T-cell (primary cell): ENCODE data around the gene PBX4. TPM values are rescaled to one million over a fixed set of nuclear protein-coding genes. Genes with fewer than 3 reads are reported as not detected.
A peak's percentile ranks its signal among the peaks of the same experiment; 100 is the strongest.

ENCODE experiments used
- ATAC-seq, 4 experiments: fragments of 200-7000 bp in 3 of 4; fragments of 150-1000 bp in 1 of 4; cut with Tn5 transposase; replicated peaks in 1 of 4; 1 replicate in 3 of 4; 2 replicates in 1 of 4; pipeline ENCODE4 v1.10.0; 2021; ENCODE audit warnings: moderate library complexity in 3 of 4, mild to moderate bottlenecking in 2 of 4, moderate number of reproducible peaks in 1 of 4
- CTCF ChIA-PET, 2 donors: fragments of 300-600 bp; sonication (Branson Sonifier 250); formaldehyde crosslinking; loops; one replicate each; lab custom pipeline; 2022; ENCODE audit warnings: antibody characterized with exemption in 2 of 2; lab: Charles Lee
- POLR2A ChIA-PET, 2 donors: fragments of 300-600 bp; sonication (Branson Sonifier 250); formaldehyde crosslinking; loops; one replicate each; lab custom pipeline; 2022; ENCODE audit warnings: antibody characterized with exemption in 2 of 2; lab: Charles Lee
- DNase-seq, 35 experiments: peaks; one replicate each; pipeline versions ENCODE4 v3.0.0 to v3.0.0-alpha.2; 2013 to 2023
- H3K27ac ChIP-seq: one replicate; pipeline ENCODE4 v1.5.1; 2013; ENCODE audit warnings: low read length
- H3K27me3 ChIP-seq, 2 experiments: replicated peaks in 1 of 2; 1 replicate in 1 of 2; 2 replicates in 1 of 2; pipeline versions ENCODE4 v1.6.1 to v1.7.0; 2013; ENCODE audit warnings: low read length in 1 of 2, mixed read lengths in 1 of 2; ENCODE audit not compliant: control insufficient read depth in 2 of 2, insufficient read depth in 2 of 2; ENCODE audit errors: extremely low read depth in 1 of 2
- H3K36me3 ChIP-seq, 2 donors: 1 replicate in 1 of 2; 2 replicates in 1 of 2; pipeline versions ENCODE4 v1.6.1 to v1.7.0; 2013; ENCODE audit warnings: low read length in 1 of 2; ENCODE audit not compliant: control insufficient read depth in 2 of 2, insufficient read depth in 1 of 2; ENCODE audit errors: extremely low read depth in 1 of 2
- H3K4me1 ChIP-seq, 2 experiments: 1 replicate in 1 of 2; 2 replicates in 1 of 2; pipeline versions ENCODE4 v1.6.1 to v1.7.0; 2013; ENCODE audit warnings: low read length in 2 of 2, mixed read lengths in 1 of 2; ENCODE audit not compliant: insufficient read depth in 2 of 2, control insufficient read depth in 1 of 2; ENCODE audit errors: extremely low read depth in 1 of 2
- H3K4me3 ChIP-seq, 2 donors: 1 replicate in 1 of 2; 2 replicates in 1 of 2; pipeline versions ENCODE4 v1.5.1 to v1.7.0; 2013; ENCODE audit warnings: mild to moderate bottlenecking in 2 of 2, low read length in 1 of 2, moderate library complexity in 1 of 2; ENCODE audit not compliant: control insufficient read depth in 1 of 2; ENCODE audit errors: extremely low read depth in 1 of 2
- H3K9me3 ChIP-seq: 2 replicates; pipeline ENCODE4 v1.7.0; 2013
- H3K27ac Mint-ChIP-seq, 2 donors: one replicate each; pipeline ENCODE4 v1.8.0; 2020 to 2021; ENCODE audit warnings: mild to moderate bottlenecking in 2 of 2, mixed read lengths in 2 of 2
- H3K27me3 Mint-ChIP-seq, 2 donors: one replicate each; pipeline ENCODE4 v1.8.0; 2021 to 2022; ENCODE audit warnings: mixed read lengths in 2 of 2
- H3K36me3 Mint-ChIP-seq: one replicate; pipeline ENCODE4 v1.8.0; 2021; ENCODE audit warnings: mixed read lengths
- H3K4me1 Mint-ChIP-seq, 3 donors: one replicate each; pipeline ENCODE4 v1.8.0; 2020 to 2022; ENCODE audit warnings: mixed read lengths in 3 of 3, mild to moderate bottlenecking in 1 of 3
- H3K4me3 Mint-ChIP-seq, 3 donors: one replicate each; pipeline ENCODE4 v1.8.0; 2020 to 2022; ENCODE audit warnings: mild to moderate bottlenecking in 3 of 3, mixed read lengths in 3 of 3, moderate library complexity in 3 of 3
- H3K9me3 Mint-ChIP-seq, 3 donors: one replicate each; pipeline ENCODE4 v1.8.0; 2020 to 2022; ENCODE audit warnings: mixed read lengths in 3 of 3
- WGBS: methylation state at CpG from one replicate; pipeline ENCODE4 v1.1.5; 2013; ENCODE audit warnings: missing lambda C conversion rate; ENCODE audit not compliant: insufficient coverage; 5-methylcytosine and 5-hydroxymethylcytosine counted together
- total RNA-seq, 35 experiments: library from RNA in 6 of 35; stranded (reverse) in 6 of 35; fragments of 120-200 nt in 1 of 35; gene quantifications; one replicate each; pipeline versions ENCODE4 v1.2.1 to v1.2.4 and lab custom pipeline; 2013 to 2026

Gene PBX4
- total RNA-seq, 5 donors from 2014 or later (not counting 1 experiment from before 2014, with no cell fraction given): 40.9 to 48.3 (median 42.7) TPM

- H3K36me3 Mint-ChIP-seq: peaks cover 23% of the 10 kb centered on the region
- no peak overlapping the region for H3K4me3 ChIP-seq
- CTCF ChIA-PET: no interaction called here
Measured at GRCh38 chr19:19661675-19662251, 43.3 kb upstream of the PBX4 start.

GRCh38 chr19:19661141-19661674, 42.7 kb upstream of the PBX4 start:
- no peak overlapping the region for H3K4me3 ChIP-seq

More at GRCh38 chr19:19661675-19662251, 43.3 kb upstream of the PBX4 start:
- no peaks in the 10 kb centered on the region for H3K27me3 Mint-ChIP-seq
- H3K27ac Mint-ChIP-seq: peak overlapping the region; percentile 89 to 94
- H3K4me1 Mint-ChIP-seq: peaks cover 23 to 39% (median 32%) of the 10 kb centered on the region in 3 donors
- no peaks in the 10 kb centered on the region for H3K9me3 Mint-ChIP-seq
- Histone ChIP-seq H3K27ac (peak overlapping the region; percentile 66), H3K36me3 (peaks cover 19 to 40% of the 10 kb centered on the region in 2 donors), H3K27me3 (no peaks in the 10 kb centered on the region), H3K9me3 (no peaks in the 10 kb centered on the region), H3K4me1 (peaks cover 14 to 49% of the 10 kb centered on the region in 2 experiments)
- peak in 21 of 35 experiments; percentile 5 to 65 (median 28) for DNase-seq
- POLR2A ChIA-PET: interaction anchor here in 1 of 2 donors (0.5 kb wide), 1 partner anchor 23 kb away, joined by 4 read pairs; no protein-coding TSS in a partner anchor
- H3K4me3 Mint-ChIP-seq: peak overlapping the region; percentile 78 to 92 (median 88)
- no peak for ATAC-seq
- 64% methylated on average over 6 of the region's 18 CpGs for WGBS

GRCh38 chr19:19659646-19660245, 41.3 kb upstream of the PBX4 start:
- no peak overlapping the region for H3K4me3 ChIP-seq
- DNase-seq: no peak

More at GRCh38 chr19:19661141-19661674, 42.7 kb upstream of the PBX4 start:
- ATAC-seq (no peak), DNase-seq (no peak)
- H3K4me1 ChIP-seq: peaks cover 14 to 44% of the 10 kb centered on the region in 2 experiments
- H3K27me3 ChIP-seq: no peaks in the 10 kb centered on the region
- POLR2A ChIA-PET: no interaction called here
- peak overlapping the region; percentile 89 to 94 for H3K27ac Mint-ChIP-seq
- H3K36me3 ChIP-seq: peaks cover 19 to 45% of the 10 kb centered on the region in 2 donors
- no peaks in the 10 kb centered on the region for H3K9me3 Mint-ChIP-seq
- H3K4me1 Mint-ChIP-seq: peaks cover 20 to 37% (median 30%) of the 10 kb centered on the region in 3 donors
- WGBS: 80% methylated on average over 9 of the region's 10 CpGs
- H3K9me3 ChIP-seq: no peaks in the 10 kb centered on the region
- peak overlapping the region; percentile 78 to 92 (median 88) for H3K4me3 Mint-ChIP-seq
- CTCF ChIA-PET: interaction anchor here in 1 of 2 donors (0.7 kb wide), 1 partner anchor 136 kb away, joined by 3 read pairs; no protein-coding TSS in a partner anchor
- peaks cover 29% of the 10 kb centered on the region for H3K36me3 Mint-ChIP-seq
- no peaks in the 10 kb centered on the region for H3K27me3 Mint-ChIP-seq
- peak overlapping the region; percentile 66 for H3K27ac ChIP-seq

GRCh38 chr19:19657397-19657783, 38.9 kb upstream of the PBX4 start:
- Mint-ChIP-seq H3K27ac (no peak overlapping the region), H3K4me1 (peaks cover 19 to 25% (median 25%) of the 10 kb centered on the region in 3 donors), H3K4me3 (no peak overlapping the region), H3K36me3 (peaks cover 52% of the 10 kb centered on the region), H3K9me3 (no peaks in the 10 kb centered on the region), H3K27me3 (no peaks in the 10 kb centered on the region)
- ATAC-seq (no peak), DNase-seq (no peak)
- no peaks in the 10 kb centered on the region for H3K27me3 ChIP-seq
- no peak overlapping the region for H3K4me3 ChIP-seq
- WGBS: 91% methylated on average over 7 of the region's 10 CpGs
- ChIA-PET POLR2A (no interaction called here), CTCF (no interaction called here)
- H3K36me3 ChIP-seq: peaks cover 41 to 83% of the 10 kb centered on the region in 2 donors
- H3K27ac ChIP-seq: no peak overlapping the region
- no peaks in the 10 kb centered on the region for H3K9me3 ChIP-seq
- H3K4me1 ChIP-seq: peaks cover 9 to 16% of the 10 kb centered on the region in 2 experiments

More at GRCh38 chr19:19659646-19660245, 41.3 kb upstream of the PBX4 start:
- WGBS: 95% methylated on average over 10 of the region's 17 CpGs
- Histone ChIP-seq H3K27ac (no peak overlapping the region), H3K36me3 (peaks cover 21 to 60% of the 10 kb centered on the region in 2 donors), H3K9me3 (no peaks in the 10 kb centered on the region), H3K4me1 (peaks cover 14 to 32% of the 10 kb centered on the region in 2 experiments), H3K27me3 (no peaks in the 10 kb centered on the region)
- H3K27me3 Mint-ChIP-seq: no peaks in the 10 kb centered on the region
- ChIA-PET POLR2A (no interaction called here), CTCF (no interaction called here)
- no peak overlapping the region for H3K27ac Mint-ChIP-seq
- peaks cover 20 to 37% (median 28%) of the 10 kb centered on the region in 3 donors for H3K4me1 Mint-ChIP-seq
- H3K9me3 Mint-ChIP-seq: no peaks in the 10 kb centered on the region
- H3K4me3 Mint-ChIP-seq: no peak overlapping the region
- H3K36me3 Mint-ChIP-seq: peaks cover 36% of the 10 kb centered on the region
- no peak for ATAC-seq

GRCh38 chr19:19656451-19657396, 38.2 kb upstream of the PBX4 start:
- Mint-ChIP-seq H3K36me3 (peaks cover 56% of the 10 kb centered on the region), H3K9me3 (no peaks in the 10 kb centered on the region), H3K27ac (peak overlapping the region in 1 of 2 donors; percentile 68), H3K27me3 (no peaks in the 10 kb centered on the region), H3K4me3 (no peak overlapping the region), H3K4me1 (peaks cover 12 to 19% (median 18%) of the 10 kb centered on the region in 3 donors)
- peaks cover 46 to 89% of the 10 kb centered on the region in 2 donors for H3K36me3 ChIP-seq
- DNase-seq: no peak
- peaks cover 2 to 9% of the 10 kb centered on the region in 2 experiments for H3K4me1 ChIP-seq
- H3K27ac ChIP-seq: no peak overlapping the region
- no peak overlapping the region for H3K4me3 ChIP-seq
- ChIA-PET CTCF (interaction anchor here in 1 of 2 donors (0.5 kb wide), 1 partner anchor 103 kb away, joined by 3 read pairs; no protein-coding TSS in a partner anchor), POLR2A (interaction anchor here in 1 of 2 donors (0.5 kb wide), 1 partner anchor 48 kb away, joined by 11 read pairs; no protein-coding TSS in a partner anchor)
- H3K9me3 ChIP-seq: no peaks in the 10 kb centered on the region
- ATAC-seq: no peak
- no peaks in the 10 kb centered on the region for H3K27me3 ChIP-seq
- 97% methylated on average over 25 of the region's 33 CpGs for WGBS
